Heart left ventricle (tissue), 13 donors: ENCODE data around the gene SORCS2.

Source experiments
- POLR2A ChIP-seq, 2 donors: fragments of 450-650 bp; IDR thresholded peaks; one replicate each; pipeline ENCODE4 v1.6.1; 2017; ENCODE audit warnings: antibody characterized with exemption in 2 of 2, mild to moderate bottlenecking in 2 of 2, moderate library complexity in 2 of 2
- TF ChIP-seq, protein P1 (sequence below), 12 donors: fragments of 200-600 bp; sonication (generic) in 4 of 12; IDR thresholded peaks; one replicate each; pipeline versions ENCODE4 v1.5.0 to v1.8.0; 2018 to 2022; ENCODE audit warnings: antibody characterized with exemption in 12 of 12, mild to moderate bottlenecking in 5 of 12
- donor health status: ischemic (EF 13 %, LVEDD 7.1; RV severe dilation, severe dysfunction).
- donor health status: DM: no; HTN: yes; CAD: no.
- donor health status: DM: no; HTN: no; CAD: no.
- donor health status: ischemic (EF 25% LVEDD 6.9; RV normal size, moderate dysfunction).
- donor health status: ischemic (EF 25% LVEDD 5.7; RV mildly dilated, moderate dysfunction).
- donor health status: ischemic (EF 35%, LVEDD 5.7; RV mildly dilated, moderate dysfunction).
- donor health status: nonischemic (EF 11% LVEDD 7.7; RV severe dilation, severe dysfunction).
- donor health status: DM: yes; HTN: yes; CAD: no.
- donor health status: PGD.
- donor health status: ischemic (EF 29% LVEDD 5.4; RV normal size, mild dysfunction).
- donor health status: nonischemic (EF 23%, LVEDD 6.1; RV moderate dilation, normal function).

DNA sequence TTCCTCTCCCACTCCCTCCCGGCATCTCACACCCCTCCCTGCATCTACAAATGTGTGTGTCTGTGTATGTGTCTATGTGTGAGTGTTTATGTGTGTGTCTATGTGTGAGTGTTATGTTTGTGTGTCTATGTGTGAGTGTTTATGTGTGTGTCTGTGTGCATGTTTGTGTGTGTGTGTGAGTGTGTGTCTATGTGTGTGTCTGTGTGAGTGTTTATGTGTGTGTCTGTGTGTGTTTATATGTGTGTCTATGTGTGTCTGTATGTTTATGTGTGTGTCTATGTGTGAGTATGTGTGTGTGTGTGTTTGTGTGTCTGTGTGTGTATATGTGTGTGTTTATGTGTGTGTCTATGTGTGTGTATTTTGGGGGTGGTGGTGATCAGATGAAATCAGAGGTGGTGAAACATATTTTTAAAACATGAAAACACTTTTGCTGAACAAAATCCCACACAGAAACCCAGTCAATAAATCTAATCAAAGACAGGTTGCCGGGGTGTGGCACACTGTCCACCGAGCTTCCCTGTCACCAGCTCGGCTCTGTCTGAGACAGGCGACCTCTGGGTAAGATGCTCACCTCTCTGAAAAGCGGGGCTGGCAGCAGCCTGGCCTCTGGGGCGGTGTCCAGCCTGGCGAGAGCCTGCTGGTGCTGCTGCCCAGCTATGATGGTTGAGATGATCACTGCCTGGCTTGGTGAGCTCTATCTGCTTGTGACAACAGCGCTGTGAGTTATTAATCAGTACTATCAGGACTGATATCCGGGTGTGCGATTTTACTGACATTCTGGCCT, 429.1 kb downstream of the SORCS2 start:
- no peak for TF ChIP-seq POLR2A (IDR thresholded peaks at IDR 0.05)
- TF ChIP-seq, protein P1, sequence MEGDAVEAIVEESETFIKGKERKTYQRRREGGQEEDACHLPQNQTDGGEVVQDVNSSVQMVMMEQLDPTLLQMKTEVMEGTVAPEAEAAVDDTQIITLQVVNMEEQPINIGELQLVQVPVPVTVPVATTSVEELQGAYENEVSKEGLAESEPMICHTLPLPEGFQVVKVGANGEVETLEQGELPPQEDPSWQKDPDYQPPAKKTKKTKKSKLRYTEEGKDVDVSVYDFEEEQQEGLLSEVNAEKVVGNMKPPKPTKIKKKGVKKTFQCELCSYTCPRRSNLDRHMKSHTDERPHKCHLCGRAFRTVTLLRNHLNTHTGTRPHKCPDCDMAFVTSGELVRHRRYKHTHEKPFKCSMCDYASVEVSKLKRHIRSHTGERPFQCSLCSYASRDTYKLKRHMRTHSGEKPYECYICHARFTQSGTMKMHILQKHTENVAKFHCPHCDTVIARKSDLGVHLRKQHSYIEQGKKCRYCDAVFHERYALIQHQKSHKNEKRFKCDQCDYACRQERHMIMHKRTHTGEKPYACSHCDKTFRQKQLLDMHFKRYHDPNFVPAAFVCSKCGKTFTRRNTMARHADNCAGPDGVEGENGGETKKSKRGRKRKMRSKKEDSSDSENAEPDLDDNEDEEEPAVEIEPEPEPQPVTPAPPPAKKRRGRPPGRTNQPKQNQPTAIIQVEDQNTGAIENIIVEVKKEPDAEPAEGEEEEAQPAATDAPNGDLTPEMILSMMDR (IDR thresholded peaks at IDR 0.05), result no peak
